HL-60 (cell line): Measurements from ENCODE around the gene PGM5.

Experiments
- DNase-seq, 2 experiments: peaks; one replicate each; pipeline ENCODE4 v3.0.0-alpha.2; 2010 to 2020; ENCODE audit warnings: low read depth in 1 of 2, low spot score in 1 of 2
- H3K27ac ChIP-seq: fragments of 250-450 bp; sonication (Bioruptor Pico); replicated peaks from 2 replicates; pipeline ENCODE4 v1.5.1; 2020; ENCODE audit warnings: mild to moderate bottlenecking, moderate library complexity
- H3K27me3 ChIP-seq: fragments of 250-450 bp; sonication (Bioruptor Pico); 2 replicates; pipeline ENCODE4 v1.5.1; 2021; ENCODE audit warnings: mild to moderate bottlenecking, moderate library complexity; ENCODE audit not compliant: insufficient read depth, poor library complexity, severe bottlenecking
- H3K4me3 ChIP-seq: replicated peaks from 2 replicates; pipeline ENCODE4 v1.5.1; 2011; ENCODE audit warnings: mild to moderate bottlenecking, control low read depth, low read length; ENCODE audit not compliant: insufficient read depth
- GABPA ChIP-seq: IDR thresholded peaks from 2 replicates; pipeline ENCODE4 v1.6.1; 2012; ENCODE audit warnings: low read depth
- POLR2AphosphoS5 ChIP-seq: IDR thresholded peaks from 2 replicates; pipeline ENCODE4 v1.6.1; 2012; ENCODE audit warnings: low read depth
- SPI1 ChIP-seq: IDR thresholded peaks from 2 replicates; pipeline ENCODE4 v1.6.1; 2012; ENCODE audit warnings: low read depth, mild to moderate bottlenecking, borderline replicate concordance
- TF ChIP-seq, protein P1 (sequence below): IDR thresholded peaks from one replicate; pipeline ENCODE4 v1.5.1; 2011; ENCODE audit warnings: low read length, control low read depth, inconsistent platforms; ENCODE audit not compliant: insufficient read depth
- TF ChIP-seq, protein P2 (sequence below): IDR thresholded peaks from 2 replicates; pipeline ENCODE4 v1.6.1; 2012; ENCODE audit warnings: low read depth; ENCODE audit not compliant: insufficient replicate concordance

The PGM5 gene

DNA sequence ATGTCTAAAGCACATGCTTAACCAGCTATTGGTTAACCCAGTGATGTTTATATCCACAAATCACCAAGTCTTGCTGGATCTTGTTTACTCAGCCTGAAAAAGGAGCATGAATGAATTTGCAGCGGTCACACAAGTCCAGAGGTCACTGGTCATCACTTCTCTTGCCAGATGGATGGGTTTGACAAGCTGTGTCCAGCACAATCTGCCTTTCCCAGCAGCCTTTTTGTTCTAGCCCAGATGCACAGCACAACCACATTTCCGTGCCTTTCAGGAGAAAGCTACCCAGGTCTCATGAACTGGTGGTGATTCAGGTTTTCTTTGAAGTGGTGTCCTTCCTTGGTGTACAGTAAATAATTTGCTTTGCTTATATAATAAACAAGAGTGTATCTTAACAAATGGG lies 152.1 kb downstream of the PGM5 start:
- TF ChIP-seq POLR2AphosphoS5 (no peak), SPI1 (no peak), GABPA (no peak)
- TF ChIP-seq, protein P1, sequence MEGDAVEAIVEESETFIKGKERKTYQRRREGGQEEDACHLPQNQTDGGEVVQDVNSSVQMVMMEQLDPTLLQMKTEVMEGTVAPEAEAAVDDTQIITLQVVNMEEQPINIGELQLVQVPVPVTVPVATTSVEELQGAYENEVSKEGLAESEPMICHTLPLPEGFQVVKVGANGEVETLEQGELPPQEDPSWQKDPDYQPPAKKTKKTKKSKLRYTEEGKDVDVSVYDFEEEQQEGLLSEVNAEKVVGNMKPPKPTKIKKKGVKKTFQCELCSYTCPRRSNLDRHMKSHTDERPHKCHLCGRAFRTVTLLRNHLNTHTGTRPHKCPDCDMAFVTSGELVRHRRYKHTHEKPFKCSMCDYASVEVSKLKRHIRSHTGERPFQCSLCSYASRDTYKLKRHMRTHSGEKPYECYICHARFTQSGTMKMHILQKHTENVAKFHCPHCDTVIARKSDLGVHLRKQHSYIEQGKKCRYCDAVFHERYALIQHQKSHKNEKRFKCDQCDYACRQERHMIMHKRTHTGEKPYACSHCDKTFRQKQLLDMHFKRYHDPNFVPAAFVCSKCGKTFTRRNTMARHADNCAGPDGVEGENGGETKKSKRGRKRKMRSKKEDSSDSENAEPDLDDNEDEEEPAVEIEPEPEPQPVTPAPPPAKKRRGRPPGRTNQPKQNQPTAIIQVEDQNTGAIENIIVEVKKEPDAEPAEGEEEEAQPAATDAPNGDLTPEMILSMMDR: no peak
- TF ChIP-seq, protein P2, sequence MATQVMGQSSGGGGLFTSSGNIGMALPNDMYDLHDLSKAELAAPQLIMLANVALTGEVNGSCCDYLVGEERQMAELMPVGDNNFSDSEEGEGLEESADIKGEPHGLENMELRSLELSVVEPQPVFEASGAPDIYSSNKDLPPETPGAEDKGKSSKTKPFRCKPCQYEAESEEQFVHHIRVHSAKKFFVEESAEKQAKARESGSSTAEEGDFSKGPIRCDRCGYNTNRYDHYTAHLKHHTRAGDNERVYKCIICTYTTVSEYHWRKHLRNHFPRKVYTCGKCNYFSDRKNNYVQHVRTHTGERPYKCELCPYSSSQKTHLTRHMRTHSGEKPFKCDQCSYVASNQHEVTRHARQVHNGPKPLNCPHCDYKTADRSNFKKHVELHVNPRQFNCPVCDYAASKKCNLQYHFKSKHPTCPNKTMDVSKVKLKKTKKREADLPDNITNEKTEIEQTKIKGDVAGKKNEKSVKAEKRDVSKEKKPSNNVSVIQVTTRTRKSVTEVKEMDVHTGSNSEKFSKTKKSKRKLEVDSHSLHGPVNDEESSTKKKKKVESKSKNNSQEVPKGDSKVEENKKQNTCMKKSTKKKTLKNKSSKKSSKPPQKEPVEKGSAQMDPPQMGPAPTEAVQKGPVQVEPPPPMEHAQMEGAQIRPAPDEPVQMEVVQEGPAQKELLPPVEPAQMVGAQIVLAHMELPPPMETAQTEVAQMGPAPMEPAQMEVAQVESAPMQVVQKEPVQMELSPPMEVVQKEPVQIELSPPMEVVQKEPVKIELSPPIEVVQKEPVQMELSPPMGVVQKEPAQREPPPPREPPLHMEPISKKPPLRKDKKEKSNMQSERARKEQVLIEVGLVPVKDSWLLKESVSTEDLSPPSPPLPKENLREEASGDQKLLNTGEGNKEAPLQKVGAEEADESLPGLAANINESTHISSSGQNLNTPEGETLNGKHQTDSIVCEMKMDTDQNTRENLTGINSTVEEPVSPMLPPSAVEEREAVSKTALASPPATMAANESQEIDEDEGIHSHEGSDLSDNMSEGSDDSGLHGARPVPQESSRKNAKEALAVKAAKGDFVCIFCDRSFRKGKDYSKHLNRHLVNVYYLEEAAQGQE: no peak
- H3K4me3 ChIP-seq: no peak overlapping the region
- no peak overlapping the region for H3K27ac ChIP-seq
- no peak for DNase-seq
- H3K27me3 ChIP-seq: no peaks in the 10 kb centered on the region

DNA sequence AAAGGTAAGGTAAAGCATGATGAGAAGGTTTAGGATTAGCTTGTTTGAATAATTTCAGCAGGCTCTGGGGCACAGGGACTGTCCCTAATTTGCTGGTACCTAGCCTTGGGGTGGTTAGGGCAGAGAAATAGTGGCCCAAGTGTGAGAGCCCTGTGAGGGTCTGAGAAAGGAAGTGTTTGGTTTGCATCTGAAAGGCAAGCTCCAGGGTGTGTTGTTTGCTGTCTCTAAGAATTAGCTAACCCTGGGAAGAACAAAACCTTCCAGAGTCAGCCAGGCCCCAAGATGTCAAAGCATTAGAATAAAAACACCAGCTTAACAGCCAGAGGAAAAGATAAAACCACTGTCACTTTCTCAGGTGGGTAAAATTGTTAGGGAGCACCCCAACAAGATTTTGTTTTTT lies 153.3 kb downstream of the PGM5 start:
- TF ChIP-seq, protein P2: no peak
- TF ChIP-seq SPI1: no peak
- no peak for TF ChIP-seq POLR2AphosphoS5
- no peak for TF ChIP-seq GABPA
- TF ChIP-seq, protein P1: no peak
- Histone ChIP-seq H3K27ac (no peak overlapping the region), H3K4me3 (no peak overlapping the region), H3K27me3 (no peaks in the 10 kb centered on the region)
- DNase-seq: no peak

DNA sequence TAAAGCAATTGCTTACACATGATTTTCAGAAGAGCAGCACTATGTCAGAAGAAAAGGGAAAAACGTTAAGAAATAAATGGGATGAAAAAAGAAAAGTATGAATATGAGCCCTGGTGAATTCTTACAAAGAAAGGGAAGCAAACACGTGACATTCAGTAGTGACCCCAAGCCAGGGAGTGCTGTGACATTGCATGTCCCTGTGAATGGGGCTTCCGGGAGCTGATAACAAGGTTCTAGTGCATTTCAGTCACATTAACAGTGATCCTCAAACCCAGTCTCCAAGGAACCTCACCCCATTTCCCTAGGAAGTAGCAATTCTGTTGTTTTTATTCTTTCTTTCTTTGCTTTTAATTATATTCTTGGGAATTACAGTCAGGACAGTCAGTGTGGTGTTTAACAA lies 157.0 kb downstream of the PGM5 start:
- Histone ChIP-seq H3K4me3 (no peak overlapping the region), H3K27me3 (no peaks in the 10 kb centered on the region), H3K27ac (no peak overlapping the region)
- no peak for DNase-seq
- TF ChIP-seq SPI1 (no peak), GABPA (no peak), POLR2AphosphoS5 (no peak)
- TF ChIP-seq, protein P1: no peak
- TF ChIP-seq, protein P2: no peak
